GM21447 (cell line): ENCODE measurements around the gene CHADL.
A peak's percentile ranks its signal among the peaks of the same experiment; 100 is the strongest.

Source experiments
- ATAC-seq: cut with Tn5 transposase; IDR thresholded peaks from one replicate; pipeline ENCODE4 v1.9.1; 2021; ENCODE audit not compliant: unreplicated experiment

CHADL gene

DNA sequence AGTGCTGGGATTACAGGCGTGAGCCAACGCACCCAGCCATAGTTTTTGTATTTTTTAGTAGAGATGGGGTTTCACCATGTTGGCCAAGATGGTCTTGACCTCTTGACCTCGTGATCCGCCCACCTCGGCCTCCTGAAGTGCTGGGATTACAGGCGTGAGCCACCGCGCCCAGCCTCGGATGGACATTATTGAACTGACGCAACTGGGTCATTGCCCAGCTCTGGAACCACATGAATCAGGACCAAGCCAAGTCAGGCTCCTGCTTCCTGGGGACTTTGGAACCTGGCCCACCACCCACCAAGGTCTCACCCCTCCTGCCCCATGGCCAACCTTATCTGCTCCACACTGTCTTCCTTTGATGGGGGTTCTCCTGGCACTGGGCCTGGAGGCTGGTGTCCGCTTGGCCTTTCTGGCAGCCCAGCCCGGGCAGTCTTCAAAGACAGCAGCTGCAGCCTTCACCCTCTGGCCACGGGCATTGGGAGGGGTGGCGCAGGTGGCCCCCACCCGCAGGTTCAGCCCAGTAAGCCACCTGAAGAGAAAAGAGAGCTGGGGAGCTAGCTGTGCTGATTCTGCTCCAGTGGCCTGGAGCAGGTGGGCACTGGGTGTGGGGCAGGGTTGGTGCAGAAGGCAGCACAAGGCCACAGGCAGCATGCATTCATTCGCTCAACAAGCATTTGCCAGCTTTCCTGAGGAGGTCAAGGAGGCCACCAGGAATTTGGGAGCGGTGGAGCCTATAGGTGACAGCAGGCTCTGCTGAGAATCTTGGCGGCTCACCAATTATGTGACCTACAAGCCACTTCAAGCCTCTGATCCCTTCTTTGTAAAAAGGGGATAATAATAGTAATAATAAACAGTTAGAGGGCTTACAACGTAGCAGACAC lies 5.7 kb downstream of the CHADL start:
- ATAC-seq, result no peak

DNA sequence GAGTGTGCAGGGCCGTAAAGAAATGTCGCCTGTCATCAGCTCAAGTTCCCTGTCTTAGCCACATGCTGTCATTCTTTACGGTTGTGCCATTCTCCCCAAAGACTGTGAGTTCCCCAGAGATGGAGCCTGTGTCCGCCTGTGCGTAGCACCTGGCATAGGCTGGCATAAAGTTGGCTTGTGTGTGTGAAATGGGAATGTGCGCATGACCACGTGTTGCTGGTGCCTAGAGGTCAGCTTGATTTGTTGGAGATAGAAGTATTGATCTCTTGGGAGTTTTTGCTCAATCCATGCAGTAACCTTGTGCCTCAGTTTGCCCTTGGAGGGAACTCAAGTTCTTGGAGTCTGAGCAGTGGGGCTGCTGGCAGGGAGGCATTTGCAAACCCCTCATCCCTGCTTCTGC lies 9.4 kb downstream of the CHADL start:
- no peak for ATAC-seq

DNA sequence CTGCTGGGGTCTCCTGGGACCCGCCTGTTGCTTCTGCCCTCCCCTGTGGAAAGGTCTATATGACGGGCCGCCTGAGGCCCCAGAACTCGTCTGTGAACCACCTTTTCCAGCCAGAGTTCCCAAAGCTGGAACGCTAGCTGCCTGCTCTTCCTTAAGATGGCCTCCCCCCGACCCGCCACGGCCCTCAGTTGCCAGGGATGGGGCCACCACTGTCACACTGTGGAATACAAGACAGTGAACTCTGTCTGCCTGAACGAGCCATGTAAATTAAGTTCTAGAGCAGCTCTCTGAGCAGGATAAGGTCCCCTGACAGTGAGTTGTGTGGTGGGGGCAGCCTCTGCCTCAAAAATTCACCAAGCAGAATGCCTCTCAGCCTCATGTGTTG lies 10.3 kb downstream of the CHADL start:
- ATAC-seq, result no peak

DNA sequence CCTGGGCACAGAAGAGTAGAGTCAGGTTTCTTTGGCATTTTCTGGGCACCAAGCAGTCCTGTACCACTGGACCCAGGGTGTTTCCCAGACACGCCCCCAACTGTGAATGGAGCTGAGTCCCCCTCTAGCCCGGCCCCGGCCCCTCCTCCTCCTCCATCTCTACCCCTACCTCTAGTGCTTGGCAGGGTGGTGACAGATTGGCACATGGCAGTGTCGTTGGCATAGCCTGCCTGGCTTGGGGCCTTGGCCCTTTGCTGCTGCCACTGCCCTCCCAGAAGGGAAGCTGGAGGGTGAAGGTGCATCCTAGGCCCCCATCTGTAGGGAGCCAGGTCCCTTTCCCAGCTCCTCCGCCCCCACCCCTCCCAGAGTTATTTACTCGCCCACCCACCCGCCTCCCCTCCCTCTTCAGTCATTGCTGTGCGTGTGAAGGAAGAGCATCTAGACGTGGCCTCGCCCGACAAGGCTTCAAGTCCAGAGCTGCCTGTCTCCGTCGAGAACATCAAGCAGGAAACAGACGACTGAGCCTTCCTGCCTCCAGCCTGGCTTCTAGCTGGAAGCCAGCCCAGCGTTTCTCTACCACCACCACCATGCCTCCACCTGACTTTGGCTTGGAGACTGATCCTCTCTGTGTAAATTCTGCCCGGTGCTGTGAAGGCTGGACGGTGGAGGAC lies 10.9 kb downstream of the CHADL start:
- ATAC-seq, result no peak

DNA sequence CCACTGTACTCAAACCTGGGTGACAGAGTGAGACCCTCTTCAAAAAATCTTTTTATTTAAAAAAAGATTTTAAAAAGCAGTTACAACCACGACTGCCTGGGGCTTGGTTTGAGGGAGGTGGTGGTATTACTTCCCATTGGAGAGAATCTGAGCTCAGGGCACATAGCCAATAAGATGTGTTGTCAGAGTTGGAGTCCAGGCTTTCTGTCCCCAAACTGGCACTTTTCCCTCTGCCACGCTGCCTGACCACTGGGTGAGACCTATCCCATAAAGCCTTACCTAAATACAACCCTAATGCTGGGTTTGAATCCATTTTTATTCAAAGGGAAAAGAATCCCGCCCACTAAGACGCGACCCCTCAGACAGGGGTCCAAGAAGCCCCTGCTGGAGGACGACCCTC lies 11.5 kb downstream of the CHADL start:
- ATAC-seq, result no peak

DNA sequence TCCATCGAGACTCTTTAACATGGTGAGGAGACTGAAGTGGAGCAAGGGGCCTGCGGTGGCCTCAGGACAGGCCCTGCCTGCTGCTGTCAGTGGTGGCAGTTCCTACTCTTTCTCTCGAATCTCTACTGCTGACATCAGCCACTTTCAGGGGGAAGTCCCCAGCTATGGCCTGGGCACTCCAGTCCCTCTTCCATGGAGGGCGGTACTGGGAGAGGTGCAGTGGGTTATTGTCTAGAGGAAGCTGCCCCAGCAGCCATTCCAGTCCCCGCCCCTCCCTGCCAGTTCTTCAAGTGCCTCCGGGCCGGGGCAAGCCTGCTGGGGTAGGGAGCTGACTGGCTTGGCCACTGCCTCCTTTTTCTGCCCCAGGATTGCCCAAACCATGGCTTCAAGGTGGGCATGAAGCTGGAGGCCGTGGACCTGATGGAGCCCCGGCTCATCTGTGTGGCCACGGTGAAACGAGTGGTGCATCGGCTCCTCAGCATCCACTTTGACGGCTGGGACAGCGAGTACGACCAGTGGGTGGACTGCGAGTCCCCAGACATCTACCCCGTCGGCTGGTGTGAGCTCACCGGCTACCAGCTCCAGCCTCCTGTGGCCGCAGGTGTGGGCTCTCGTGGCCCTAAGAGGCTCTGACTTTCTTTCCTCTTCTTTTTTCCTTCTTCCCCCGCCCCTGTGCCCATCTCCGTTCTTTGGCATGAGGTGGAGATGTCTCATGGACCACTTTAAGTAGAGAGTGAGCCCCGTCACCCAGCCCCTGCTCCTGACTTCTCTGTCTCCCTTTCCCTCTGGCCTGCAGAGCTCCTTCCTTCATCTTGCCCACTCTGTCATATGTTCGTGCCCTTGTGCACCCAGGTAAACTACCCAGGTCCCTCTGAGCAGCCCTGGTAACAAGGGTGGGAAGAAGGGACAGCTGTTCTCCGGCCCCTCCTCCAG lies 13.7 kb downstream of the CHADL start:
- no peak for ATAC-seq

DNA sequence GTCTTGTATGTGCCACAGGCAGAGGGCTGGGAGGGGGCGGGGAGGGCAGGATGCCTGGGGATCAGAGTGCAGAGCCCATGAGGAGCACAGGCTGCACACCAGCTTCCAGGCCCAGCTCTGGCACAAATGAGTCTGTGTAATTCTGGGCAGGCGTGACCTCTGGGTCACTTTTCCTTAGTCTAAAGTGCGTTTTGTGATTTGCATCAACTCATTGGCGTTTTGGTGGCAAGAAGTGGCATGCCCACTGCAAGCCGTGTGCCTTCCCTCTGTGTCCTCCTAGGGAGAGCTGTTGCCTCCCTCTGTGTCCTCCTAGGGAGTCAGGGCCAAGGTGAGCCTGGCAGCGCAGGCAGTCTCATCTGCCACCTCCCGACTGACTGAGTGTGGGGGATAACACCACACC lies 17.2 kb downstream of the CHADL start:
- ATAC-seq, result no peak

DNA sequence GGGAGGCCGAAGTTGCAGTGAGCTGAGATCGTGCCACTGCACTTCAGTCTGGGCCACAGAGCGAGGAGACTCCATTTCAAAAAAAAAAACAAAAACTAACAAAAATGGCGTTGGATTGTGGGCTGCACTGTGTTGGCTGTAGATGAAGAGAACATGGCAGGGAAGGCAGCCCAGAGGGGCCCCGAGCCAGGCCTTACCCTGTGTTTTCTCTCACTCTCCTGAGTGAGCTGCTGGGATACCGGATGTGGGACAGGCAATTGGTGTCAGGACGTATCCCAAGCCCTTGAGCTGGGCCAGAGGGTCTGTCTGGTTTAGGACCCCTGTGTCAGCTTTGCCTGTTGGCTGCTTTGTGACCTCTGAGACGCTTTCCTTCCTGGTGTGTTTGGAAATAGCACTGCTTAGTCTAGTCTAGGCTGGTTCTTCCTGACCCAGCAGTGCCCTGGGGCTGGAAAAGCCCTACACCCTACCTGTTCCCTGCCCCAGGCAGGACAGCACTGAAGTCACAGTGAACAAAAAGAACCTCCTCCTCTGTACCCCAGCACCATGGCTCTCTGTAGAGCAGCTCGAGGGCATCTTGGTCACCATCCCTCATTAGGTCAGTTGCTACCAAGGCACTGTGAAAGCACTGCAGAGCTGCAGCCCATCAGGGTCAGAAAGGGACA lies 17.8 kb downstream of the CHADL start:
- no peak for ATAC-seq

DNA sequence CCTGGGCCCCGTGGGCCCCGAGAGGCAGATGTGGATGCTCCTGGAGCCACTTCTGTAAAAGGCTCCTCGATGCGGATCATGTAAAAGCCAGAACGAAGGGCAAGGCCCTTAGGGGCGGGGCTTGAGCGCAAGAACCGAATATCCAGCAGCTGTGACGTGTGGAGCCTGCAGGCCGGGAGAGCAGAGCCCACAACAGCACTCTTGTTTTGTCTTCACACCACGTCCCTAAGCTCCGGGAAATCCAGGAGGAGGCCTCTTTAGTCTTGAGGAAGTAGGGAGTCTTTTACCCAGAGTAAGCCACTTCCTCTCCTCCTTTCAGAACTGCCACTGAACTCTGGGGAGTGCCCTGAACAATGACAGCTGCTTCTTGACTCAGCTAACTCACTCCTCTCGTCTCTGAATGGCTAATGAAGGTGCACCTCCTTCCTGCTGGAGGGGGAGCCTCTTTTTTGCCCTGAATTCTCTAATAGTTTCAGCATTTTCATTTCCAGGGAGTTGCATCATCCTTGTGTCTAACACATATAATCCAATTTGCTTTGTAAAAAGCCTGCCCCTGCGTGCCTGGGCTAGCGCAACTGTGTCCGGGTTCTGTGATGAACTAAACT lies 23.1 kb downstream of the CHADL start:
- peak; percentile 77 for ATAC-seq

DNA sequence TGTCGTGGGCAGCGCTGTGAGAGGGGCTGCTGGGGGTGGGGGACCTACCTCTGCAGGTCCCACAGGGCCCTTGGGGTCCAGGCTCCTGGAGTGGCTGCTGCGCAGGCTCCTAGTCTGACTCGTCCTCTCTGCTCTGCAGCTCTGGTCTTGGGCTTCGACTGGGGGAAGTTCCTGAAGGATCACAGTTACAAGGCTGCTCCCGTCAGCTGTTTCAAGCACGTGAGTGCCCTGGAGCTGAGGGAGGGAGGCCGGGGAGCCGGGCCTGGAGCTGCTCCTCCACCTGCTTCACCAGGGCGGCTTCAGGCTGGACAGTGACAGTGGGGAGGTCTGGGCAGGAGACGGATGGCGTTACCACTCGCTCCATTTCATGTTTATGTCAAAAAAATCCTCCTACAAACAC lies 23.7 kb downstream of the CHADL start:
- no peak for ATAC-seq

DNA sequence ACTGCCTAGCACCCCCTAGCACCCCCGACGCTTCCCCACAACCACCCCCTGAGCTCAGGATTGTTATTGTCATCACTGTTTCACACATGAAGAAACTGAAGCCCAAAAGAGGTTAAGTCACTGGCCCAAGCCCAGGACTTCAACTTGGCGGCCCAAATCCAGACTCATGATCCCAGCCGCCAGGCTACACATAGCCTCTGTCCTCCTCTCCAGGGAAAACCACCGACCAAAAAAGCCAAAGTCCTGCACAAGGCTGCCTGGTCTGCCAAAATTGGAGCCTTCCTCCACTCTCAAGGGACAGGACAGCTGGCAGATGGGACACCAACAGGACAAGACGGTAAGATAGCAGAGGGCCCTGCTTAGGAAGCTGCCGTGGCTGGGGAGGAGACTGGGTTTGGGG lies 24.8 kb downstream of the CHADL start:
- no peak for ATAC-seq

DNA sequence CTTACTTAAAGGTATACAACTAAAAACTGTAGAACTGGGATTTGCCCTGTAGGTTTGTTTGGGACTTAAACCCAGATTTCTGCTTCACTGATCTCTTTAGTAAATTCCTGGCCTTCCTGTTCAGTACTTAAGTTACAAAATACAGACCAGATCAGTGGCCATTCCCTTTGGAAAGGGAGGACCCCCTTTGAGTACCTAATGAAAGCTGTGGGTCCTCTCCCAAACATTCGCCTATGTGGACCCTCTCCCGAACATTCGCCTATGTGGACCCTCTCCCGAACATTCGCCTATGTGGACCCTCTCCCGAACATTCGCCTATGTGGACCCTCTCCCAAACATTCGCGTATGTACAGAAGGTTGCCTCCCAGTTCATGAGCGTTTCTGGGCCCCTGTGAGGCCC lies 25.3 kb downstream of the CHADL start:
- ATAC-seq, result no peak

DNA sequence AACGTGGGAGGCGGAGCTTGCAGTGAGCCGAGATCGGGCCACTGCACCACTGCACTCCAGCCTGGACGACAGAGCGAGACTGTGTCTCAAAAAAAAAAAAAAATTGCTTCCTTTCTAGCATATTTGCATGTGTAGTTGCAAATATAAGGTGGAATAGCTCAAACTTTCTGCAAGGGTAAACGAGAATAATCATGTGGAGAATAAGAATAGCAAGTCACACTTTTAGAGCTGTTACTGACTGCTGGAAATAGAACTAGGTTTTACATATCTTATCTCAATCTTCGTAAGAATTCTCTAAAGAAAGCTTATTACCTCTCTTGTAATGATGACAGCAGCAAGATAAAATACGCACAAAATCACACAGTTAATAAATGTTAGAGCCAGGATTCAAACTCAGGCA lies 34.0 kb downstream of the CHADL start:
- ATAC-seq, result no peak

DNA sequence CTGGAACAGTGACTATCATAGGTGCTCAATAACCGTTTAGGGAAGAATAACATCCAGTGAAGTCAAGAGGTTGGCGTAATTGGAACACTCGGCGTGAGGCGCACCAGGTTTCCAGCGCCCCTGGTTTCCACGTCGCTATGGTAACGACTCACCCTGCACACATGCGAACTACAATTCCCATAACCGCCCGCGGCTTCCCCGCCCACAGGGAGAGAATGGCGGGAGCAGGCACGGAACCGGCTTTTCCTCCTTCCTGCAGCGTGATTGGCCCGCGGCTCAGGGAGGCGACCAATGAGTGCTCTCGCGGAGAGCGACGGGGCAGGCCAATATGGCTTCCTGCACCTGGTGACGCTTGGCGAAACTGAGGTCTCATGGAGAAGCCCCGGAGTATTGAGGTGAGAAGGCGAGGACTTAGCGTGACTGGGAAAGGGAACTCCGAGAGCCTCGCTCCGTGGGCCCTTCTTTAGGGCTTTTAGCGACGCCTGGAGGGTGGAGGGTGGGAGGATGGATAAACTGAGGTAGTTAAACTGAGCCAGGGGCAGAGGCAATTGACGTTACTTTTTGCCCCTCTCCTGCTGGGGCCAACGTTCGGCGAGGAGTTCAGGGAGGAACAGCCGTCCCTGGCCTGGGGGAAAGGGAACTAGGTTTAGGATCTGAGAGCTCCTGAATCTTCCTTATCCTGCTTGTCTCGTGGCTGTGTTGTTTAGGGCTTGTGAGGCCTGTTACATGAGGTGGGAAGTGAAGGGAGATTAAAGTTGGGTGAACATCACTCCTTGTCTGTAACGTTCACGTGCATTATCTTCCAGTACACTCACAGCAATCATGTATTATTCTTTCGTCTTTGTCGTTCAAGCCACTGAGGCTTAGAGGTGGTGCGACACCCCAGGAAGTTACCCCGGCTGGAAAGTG lies 35.5 kb downstream of the CHADL start, which contains the start of gene L3MBTL2:
TSS of gene L3MBTL2 (plus strand) at position 321 of the 909 bp plus-strand sequence. CDS start at position 372, 51 bp downstream.
- peak; percentile 96 for ATAC-seq

DNA sequence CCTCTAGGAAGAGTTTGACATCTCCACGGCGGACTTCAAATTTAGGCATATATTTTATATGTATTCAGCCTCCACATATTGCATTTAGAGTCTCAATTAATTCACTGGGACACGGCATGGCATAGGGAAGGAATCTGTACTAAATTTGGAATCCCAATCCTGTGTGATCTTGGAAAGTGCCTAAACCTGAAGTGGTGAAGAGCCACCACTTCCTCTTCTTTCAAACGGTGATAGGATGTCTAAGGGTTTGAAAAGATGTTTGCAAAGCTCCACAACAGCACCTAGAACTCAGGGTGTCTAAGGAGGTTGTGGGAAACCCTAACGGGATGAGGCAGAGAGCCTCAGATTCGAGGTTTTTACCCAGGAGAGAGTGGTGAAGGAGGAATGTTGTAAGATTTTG lies 36.7 kb downstream of the CHADL start:
- no peak for ATAC-seq

DNA sequence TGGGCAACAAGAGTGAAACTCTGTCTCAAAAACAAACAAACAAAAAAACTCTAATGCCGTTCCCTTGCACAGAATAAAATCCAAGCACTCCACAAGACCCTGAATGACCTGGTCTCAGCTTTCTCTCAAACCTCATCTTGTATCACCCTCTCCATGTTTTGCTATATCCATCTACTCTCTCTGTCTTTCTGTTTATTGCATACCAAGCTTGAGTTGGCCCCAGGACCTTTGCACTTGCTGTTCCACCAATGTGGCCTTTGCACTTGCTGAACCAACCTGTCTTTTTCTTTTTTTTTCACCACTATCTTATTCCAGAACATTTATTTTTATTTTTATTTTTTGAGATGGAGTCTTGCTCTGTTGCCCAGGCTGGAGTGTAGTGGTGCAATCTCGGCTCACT lies 37.6 kb downstream of the CHADL start:
- ATAC-seq, result no peak

DNA sequence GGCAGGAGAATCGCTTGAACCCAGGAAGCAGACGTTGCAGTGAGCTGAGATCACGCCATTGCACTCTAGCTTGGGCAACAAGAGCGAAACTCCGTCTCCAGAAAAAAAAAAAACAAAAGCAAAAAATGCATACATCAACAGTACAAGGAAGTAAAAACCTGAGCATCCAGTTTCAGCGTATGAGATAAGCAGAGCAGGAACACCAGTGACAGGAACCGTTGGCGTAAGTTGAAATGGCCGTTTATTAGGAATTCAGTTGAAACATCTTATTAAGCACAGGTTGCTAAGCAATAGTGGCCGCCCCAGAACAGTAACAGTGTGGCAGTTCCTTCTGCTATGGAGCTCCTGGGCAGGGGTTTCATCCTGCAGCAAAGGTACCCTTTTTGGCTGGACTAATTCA lies 39.6 kb downstream of the CHADL start:
- ATAC-seq, result no peak

DNA sequence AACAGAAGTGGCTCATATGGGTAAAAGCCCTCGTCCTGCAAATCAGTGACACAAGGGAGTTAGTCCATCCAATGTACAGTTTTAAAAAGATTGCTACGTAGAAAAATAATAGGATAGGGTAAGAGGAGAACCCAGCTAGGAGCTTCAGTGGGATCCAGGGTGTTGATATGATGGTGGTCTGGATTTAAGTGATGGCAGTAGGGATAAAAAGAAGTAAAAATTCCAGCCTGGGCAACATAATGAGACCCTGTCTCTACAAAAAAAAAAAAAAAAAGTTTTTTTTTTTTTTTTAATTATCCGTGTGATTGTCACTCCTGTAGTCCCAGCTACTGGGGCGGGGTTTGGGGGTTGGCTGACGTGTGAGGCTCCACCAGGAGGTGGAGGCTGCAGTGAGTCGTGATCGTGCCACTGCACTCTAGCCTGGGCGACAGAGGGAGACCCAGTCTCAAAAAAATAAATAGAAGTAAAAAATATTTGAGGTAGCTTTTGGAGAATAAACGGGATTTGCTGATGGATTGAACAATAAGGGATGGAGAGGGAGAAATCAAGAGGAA lies 42.6 kb downstream of the CHADL start:
- no peak for ATAC-seq
